NCI-H446 treated with DMSO at 0.1 percent for 48 hours (cell line): Measurements from ENCODE around the gene WNT5A.

Source experiments
- DNase-seq: peaks from one replicate; lab custom pipeline; 2025; lab: John Stamatoyannopoulos, UW

WNT5A gene

DNA sequence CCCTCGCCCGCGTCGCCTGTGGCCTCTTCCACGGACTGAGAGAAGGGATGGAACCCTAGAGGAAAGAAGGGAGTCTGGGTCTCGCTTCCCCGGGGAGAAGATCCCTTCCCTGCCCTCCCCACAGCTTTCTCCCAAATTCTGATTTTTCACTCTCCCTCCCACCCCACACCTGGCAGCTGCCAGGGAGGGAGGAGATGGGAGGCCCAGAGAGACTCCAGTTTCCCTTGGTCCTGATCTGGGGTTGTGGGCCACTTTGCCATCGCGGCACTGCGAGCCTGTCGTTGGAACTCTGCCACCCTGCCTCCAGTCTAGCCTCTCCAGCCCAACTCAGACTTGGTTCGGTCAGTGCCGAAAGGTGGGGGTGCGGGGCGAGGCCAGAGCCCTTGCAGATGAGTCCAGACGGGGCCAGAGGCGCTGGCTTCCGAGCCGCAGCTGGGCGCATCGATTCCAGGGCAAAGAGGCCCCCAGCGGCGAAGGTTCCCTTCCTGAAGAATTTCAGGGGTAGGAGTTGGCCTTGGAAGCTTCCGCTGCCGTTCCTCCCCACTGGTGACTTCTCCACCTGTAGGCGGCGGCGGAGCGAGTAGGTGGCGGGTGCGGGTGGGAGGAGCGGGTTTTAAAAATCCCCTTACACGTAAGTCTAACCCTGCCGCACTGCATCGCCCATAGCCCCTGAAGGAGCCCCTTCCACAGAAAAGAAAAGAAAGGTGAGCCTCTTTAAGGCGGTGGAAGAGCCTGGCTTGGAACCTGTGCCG is 5.2 kb downstream of the WNT5A start:
- no peak for DNase-seq

DNA sequence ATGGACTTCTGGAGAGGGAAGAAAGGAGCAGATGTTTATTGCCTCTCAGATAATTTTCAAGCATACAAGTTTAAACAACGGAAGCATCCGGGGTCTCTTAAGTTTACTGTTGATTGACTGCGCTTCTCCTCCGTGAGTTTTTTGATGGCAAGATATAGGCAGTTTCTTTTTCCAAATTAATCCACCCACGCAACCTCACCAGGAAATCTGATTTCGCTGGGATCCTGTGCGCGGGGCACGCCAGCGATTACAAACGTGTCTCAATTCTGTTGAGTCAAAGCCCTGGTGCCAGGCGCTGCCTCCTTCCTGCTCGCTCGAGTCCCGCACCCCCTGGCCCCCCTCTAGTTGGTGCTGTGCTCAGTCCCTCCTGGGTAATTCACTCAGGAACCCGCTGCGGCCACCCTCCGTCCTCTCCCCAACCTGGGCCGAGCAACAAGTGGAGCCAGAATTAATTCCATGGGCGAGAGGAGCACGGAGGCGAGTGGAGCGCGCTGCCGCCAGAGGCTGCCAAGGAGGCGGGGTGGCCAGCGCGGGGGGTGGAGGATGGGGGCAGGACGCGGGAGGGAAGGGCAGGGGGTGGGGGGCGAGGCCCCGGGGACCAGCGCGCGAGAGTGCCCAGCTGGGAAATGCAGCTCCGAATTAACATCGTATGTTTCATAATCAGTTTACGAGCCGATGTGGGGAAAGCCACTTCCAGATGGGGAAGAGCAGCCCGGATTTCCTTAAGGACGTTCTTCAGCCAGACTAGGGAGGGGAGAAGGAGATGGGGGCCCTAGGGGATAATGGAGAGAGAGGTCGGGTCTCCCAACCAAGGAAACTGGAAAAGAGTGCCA is 6.0 kb downstream of the WNT5A start:
- DNase-seq: no peak

DNA sequence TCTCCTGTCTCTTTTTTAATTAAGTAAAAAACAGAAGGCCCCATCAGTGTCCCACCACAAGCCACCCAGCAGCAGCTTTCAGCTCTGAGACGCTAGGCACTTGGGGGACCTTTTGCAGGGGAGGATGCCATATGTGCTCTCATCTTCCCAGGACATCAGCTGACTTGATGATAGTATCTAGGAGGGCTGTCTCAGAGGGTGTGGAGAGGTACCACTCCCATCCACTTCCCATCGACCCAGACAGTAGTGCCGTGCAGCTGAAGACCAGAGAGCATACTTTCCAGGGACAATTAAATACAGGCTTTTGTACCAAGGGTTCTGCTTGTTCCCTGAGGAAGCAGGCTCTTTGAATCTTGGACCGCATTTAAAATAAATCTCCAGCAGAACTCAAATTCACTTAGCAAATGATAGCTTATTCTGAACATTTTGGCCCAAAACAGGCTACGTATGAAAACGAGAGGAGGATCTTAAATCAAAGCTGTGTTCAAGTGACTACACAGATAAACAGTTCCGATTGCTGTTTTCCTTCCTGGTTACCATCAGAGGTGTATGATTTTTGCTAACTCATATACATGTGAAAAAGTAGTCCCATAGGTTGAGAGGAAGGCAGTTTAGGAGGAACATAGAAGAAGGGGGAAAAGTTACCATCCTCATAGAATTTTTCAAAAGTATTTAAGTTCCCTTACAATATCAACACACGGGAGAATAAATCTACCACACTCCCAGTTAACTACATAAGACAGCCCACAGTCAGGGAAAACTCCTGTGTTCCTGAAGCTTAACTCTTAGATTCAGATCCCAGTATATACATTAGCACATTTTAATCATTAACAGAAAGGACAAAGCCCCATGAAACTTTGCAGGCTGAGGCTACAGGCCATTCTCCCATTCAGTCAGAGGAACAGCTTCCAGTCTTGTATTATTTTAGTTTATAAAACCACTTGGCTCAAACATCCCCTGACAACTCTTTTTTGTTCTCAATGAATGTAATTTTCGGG is 9.5 kb downstream of the WNT5A start:
- DNase-seq: no peak

- DNase-seq: no peak
These were observed 10.6 kb downstream of the WNT5A start for GRCh38 chr3:55476515-55476914.

DNA sequence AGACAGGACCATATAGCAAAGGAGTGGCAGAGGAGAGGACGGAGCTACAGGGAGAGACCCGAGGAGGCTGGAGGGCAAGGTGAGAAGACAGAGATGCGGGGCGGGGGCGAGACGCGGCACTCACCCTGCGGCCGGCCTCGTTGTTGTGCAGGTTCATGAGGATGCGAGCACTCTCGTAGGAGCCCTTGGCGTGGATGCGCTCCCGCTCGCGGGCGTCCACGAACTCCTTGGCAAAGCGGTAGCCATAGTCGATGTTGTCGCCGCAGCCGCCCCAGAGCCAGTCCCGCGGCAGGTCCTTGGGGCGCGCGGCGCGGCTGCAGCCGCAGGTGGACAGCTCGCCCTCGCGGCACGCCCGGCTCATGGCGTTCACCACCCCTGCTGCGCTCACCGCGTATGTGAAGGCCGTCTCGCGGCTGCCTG is 12.9 kb downstream of the WNT5A start:
- no peak for DNase-seq

GRCh38 chr3:55473788-55474187 is 13.3 kb downstream of the WNT5A start:
- no peak for DNase-seq

GRCh38 chr3:55471522-55472280 is 15.4 kb downstream of the WNT5A start:
- no peak for DNase-seq

- DNase-seq: no peak
These were observed 16.0 kb downstream of the WNT5A start for GRCh38 chr3:55471084-55471483.

DNA sequence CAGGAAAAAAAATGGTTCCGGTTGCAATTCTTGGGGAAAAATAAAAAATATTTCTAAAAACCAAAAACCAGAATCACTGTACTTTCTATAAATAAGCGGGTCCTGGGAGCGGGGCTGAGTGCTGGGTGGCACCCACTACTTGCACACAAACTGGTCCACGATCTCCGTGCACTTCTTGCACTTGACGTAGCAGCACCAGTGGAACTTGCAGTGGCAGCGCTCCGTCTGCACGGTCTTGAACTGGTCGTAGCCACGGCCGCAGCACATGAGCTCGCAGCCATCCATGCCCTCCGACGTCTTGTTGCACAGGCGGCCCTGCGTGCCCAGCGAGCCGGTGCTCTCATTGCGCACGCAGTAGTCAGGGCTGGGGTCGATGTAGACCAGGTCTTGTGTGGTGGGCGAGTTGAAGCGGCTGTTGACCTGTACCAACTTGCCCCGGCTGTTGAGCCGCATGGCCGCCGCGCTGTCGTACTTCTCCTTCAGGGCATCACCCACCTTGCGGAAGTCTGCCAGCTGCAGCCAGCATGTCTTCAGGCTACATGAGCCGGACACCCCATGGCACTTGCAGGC is 17.1 kb downstream of the WNT5A start:
- DNase-seq: no peak

DNA sequence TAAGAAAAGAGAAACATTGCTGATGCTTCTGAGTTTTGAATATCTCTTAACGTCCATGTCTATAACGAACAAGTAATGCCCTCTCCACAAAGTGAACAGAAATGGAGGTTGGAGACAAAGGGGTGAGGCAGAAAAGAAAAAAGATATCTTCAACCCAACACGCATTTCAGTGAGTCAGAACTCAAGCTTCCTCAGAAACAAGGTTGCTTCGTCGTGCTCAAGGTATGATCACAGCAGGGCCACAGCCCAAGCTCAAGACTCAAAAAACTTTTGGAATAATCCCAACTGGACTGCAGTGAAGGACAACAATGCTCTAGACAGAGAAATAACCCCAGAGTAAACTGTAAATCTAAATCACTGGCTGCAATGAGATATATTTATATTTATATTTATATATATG is 18.9 kb downstream of the WNT5A start:
- no peak for DNase-seq

GRCh38 chr3:55467099-55467498 is 20.0 kb downstream of the WNT5A start:
- DNase-seq: no peak

GRCh38 chr3:55466526-55466925 is 20.6 kb downstream of the WNT5A start:
- DNase-seq: no peak

DNA sequence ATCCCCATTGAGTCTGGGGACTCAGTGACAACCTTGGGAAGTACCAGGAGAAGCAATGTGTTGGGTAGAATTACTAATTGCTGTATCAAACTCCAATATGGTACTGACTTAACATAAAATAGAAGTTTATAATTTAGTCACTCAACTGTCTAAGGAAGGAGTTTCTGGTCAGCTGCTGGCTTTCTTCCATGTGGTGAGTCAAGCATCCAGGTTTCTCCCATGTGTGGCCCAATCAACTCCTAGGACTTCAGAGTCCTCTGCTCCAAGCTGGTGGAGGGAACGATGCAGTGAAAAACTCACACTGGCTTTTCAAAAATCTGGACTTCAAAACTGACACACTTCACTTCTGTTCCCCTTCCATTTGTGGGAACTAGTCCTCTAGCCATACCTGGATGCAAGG is 25.2 kb downstream of the WNT5A start:
- DNase-seq: no peak

- DNase-seq: no peak
These were observed 27.3 kb downstream of the WNT5A start for GRCh38 chr3:55459838-55460237.

GRCh38 chr3:55458181-55458790 is 28.8 kb downstream of the WNT5A start:
- DNase-seq: no peak

DNA sequence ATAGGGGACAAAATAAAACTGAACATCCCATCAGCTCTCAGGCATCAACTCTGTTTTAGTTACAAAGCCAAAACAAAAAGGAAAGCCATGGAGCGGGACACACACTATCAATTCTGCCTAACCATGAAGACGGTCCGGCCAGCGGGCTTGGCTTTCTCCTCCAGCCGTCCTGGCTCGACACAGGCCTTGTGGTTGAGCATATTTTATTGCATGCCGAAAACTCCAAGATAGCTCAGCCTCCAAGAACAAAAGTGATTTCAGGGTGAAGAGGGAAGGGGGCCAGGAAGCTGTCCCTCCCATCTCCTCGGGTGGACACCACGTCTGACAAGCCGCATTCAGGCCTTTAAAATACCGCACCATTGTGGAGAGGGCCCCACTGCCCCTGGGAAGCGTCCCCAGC is 31.2 kb downstream of the WNT5A start:
- no peak for DNase-seq

DNA sequence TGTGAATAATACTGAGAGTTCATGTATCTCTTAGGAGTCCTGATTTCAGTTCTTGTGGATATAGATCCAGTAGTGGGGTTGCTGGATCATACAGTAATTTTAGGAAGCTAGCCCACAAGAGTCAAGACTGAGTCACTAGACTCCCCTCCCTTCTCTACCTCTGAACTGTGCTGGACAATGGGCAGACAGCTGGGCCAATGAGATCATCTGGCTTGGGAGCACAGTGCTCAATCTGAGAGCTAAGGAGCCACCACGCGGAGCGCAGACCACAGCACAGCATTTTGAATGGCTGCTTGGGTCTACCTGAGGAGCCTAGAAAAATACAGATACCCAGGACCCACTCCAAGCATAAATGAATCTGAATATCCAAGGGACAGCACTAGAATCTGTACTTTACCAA is 32.5 kb downstream of the WNT5A start:
- DNase-seq: no peak

DNA sequence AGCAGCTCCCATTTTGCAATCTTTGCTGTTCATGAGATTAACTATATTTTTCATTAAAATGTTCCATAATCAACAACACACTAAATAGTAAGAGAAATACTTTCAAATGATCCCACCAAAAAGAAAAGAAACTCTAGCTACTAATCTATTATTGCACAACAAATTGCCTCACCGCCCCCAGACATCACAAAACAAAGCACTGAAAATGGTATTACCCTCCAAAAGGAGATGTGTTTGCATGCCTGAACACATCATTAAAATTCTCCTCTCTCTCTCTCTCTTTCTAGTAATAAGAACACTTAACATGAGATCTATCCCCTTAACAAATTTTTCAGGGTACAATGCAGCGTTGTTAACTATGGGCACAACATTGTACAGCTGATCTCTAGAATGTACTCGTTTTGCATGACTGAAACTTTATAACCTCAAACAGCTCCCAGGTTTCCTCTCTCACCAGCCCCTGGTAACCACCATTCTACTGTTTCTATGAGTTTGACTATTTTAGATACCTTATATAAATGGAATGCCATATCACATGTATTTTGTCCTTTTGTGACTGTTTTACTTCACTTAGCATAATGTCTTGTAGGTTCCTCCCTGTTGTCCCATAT is 33.1 kb downstream of the WNT5A start:
- no peak for DNase-seq

DNA sequence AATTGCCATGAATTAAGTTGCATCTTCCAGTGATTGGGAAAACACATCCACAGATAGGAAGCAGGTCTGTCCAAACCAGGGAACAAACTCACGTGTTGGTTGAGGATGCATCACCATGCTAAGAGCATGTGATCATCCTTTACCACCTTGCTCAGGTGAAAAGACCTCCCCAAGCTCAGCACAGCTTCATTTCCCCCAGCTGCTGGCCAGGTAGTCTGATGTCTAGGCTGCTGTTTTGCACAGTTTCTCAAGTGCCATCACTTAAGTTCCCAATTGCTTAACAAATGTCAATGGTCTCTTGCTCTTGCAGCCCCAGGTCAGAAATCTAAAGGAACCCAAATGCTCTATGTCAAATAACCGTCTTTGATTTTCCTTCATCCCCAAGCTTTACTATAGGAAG is 34.2 kb downstream of the WNT5A start:
- no peak for DNase-seq

- DNase-seq: no peak
These were observed 37.6 kb downstream of the WNT5A start for GRCh38 chr3:55449527-55449926.
